AG10803 (cell line): ENCODE data around the gene KIF5C.

Experiments used
- DNase-seq: peaks from one replicate; pipeline ENCODE4 v3.0.0; 2010; ENCODE audit warnings: low read depth
- H3K4me3 ChIP-seq: 2 replicates; pipeline ENCODE4 v1.5.1; 2011; ENCODE audit warnings: mild to moderate bottlenecking, low read length, control low read depth
- TF ChIP-seq, protein P1 (sequence below): conservative IDR thresholded peaks from 2 replicates; pipeline ENCODE4 v1.5.1; 2011; ENCODE audit warnings: mild to moderate bottlenecking, low read length, control low read depth, inconsistent platforms

Gene KIF5C

GRCh38 chr2:148999451-148999921 lies 124.5 kb downstream of the KIF5C start:
- TF ChIP-seq, protein P1, sequence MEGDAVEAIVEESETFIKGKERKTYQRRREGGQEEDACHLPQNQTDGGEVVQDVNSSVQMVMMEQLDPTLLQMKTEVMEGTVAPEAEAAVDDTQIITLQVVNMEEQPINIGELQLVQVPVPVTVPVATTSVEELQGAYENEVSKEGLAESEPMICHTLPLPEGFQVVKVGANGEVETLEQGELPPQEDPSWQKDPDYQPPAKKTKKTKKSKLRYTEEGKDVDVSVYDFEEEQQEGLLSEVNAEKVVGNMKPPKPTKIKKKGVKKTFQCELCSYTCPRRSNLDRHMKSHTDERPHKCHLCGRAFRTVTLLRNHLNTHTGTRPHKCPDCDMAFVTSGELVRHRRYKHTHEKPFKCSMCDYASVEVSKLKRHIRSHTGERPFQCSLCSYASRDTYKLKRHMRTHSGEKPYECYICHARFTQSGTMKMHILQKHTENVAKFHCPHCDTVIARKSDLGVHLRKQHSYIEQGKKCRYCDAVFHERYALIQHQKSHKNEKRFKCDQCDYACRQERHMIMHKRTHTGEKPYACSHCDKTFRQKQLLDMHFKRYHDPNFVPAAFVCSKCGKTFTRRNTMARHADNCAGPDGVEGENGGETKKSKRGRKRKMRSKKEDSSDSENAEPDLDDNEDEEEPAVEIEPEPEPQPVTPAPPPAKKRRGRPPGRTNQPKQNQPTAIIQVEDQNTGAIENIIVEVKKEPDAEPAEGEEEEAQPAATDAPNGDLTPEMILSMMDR = no peak
- no peak overlapping the region for H3K4me3 ChIP-seq
- DNase-seq = no peak

DNA sequence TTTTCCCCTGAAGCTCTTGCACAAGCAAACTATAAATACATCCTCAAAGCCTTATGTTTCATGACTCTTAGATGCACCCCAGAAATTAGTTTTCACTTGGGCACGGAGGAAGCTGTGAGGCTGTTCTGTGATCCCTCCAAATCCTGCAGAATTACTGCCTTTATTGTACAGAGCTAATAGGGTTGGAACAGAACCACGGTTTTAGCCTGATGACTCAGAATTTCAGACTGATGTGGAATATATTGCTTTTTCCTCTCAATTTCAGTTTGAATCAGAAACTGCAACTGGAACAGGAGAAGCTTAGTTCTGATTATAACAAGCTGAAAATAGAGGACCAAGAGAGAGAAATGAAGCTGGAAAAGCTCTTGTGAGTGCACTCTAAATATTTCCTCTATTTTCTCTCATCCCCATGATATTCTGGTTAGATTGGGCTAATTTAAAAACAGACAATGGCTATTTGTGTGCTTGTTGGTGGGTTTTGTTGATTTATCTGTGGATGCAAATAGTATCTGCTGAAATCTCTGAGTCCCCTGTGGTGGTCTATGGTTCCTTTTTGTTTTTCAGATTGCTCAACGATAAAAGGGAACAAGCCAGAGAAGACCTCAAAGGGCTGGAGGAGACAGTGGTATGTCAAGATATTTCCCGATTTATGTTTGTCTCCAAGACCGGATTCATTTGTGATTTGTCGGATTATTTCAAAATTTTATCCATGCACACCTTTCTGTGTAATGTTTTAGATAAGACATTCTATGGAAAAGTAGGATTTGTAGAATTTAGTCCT lies 125.3 kb downstream of the KIF5C start:
- TF ChIP-seq, protein P1 = no peak
- H3K4me3 ChIP-seq = no peak overlapping the region
- no peak for DNase-seq

- TF ChIP-seq, protein P1 = no peak
- no peak for DNase-seq
- no peak overlapping the region for H3K4me3 ChIP-seq
Observed at GRCh38 chr2:149001496-149001895, 126.5 kb downstream of the KIF5C start.

- TF ChIP-seq, protein P1 = no peak
- DNase-seq = no peak
Observed at GRCh38 chr2:149002378-149002890, 127.4 kb downstream of the KIF5C start.

DNA sequence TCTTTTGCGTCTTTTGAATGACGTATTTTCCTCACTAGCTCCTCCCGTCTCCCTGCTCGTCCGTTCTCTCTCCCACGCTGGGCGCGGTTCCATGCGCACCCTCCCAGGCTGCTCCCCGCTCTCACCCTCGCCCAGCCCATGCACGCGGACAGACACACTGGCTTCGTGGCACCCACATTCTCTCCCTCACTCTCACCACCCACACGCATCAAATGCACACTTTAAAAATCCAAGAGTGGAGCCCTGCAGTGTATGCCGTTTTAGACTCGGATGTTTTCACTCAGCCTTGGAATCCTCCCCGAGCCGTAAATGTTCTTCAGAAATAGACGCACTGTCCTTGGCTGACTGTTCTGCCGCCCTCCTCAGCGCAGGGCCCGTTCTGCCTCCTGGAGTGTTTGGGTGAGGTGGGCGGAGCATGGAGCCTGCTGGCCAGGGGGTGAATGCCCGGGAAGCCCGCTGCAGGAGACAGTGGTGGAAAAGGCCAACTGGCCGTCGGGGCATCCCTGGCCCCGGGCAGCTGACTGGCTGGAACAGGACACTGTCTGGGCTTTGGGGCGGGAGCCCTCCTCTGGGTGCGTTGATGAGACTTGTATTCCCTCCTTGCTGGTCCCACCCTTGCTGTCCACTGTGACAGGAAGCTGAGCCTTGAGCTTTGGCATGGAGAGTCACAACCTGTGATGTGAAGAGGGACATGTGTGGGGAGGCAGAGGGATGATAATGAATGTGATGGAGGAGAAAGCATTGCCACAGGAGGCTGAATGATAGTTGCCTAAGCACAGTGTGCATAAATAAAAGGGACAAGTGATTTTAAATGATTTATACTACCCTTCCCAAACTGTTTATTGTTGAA lies 128.1 kb downstream of the KIF5C start:
- no peak overlapping the region for H3K4me3 ChIP-seq
- TF ChIP-seq, protein P1 = no peak
- no peak for DNase-seq

More at GRCh38 chr2:149002378-149002890, 127.4 kb downstream of the KIF5C start:
- H3K4me3 ChIP-seq = no peak overlapping the region

DNA sequence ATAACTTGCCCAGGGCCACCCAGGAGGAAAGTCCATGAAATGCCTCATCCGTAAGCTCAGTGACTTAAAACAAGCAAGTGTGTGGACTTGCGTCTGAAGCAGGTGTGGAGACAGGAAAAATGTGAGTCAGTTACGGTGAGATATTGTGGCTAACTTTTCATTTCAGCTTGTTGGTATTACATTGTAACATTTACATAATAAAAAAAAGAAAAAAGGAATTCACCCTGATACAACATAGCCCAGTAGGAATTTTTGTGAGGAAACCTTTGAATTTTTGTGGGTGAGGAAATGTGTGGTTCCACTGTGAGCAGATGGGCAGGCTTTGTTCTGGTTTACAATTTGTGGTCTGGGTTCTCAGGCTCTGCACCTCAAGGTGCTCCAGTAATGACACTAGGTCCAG lies 129.8 kb downstream of the KIF5C start:
- no peak overlapping the region for H3K4me3 ChIP-seq
- TF ChIP-seq, protein P1 = no peak
- peak; percentile 89 for DNase-seq
